IPS-NIHi11 (cell line): Measurements from ENCODE around the gene PRCP.

Experiments
- DNase-seq: peaks from one replicate; pipeline ENCODE4 v3.0.0; 2012; ENCODE audit warnings: mixed read lengths, low spot score

The PRCP gene

GRCh38 chr11:82907371-82907770 is 7.1 kb upstream of the PRCP start:
- no peak for DNase-seq

GRCh38 chr11:82906931-82907330 is 6.7 kb upstream of the PRCP start:
- no peak for DNase-seq

- DNase-seq: no peak
Measured at GRCh38 chr11:82906236-82906635, 6.0 kb upstream of the PRCP start.

- no peak for DNase-seq
Measured at GRCh38 chr11:82903843-82904586, 3.8 kb upstream of the PRCP start.

GRCh38 chr11:82902880-82903279 is 2.6 kb upstream of the PRCP start:
- no peak for DNase-seq

GRCh38 chr11:82901922-82902485 is 1.8 kb upstream of the PRCP start:
- DNase-seq: no peak

GRCh38 chr11:82901165-82901921 is 1.1 kb upstream of the PRCP start, which contains the start of gene DDIAS:
Gene DDIAS (plus strand): TSS chr11:82901736. CDS start chr11:82914739, 13,003 bp downstream.
- peak; percentile 89 for DNase-seq

GRCh38 chr11:82899957-82900276 is 313 bp downstream of the PRCP start:
- DNase-seq: no peak

- no peak for DNase-seq
Measured at GRCh38 chr11:82899186-82899820, 927 bp downstream of the PRCP start.

GRCh38 chr11:82898241-82898640 is 2.0 kb downstream of the PRCP start:
- no peak for DNase-seq

- DNase-seq: no peak
Measured at GRCh38 chr11:82896183-82896582, 4.0 kb downstream of the PRCP start.

GRCh38 chr11:82895437-82896091 is 4.7 kb downstream of the PRCP start:
- DNase-seq: no peak

GRCh38 chr11:82892611-82893169 is 7.5 kb downstream of the PRCP start:
- DNase-seq: no peak

GRCh38 chr11:82890936-82891335 is 9.3 kb downstream of the PRCP start:
- DNase-seq: no peak

- DNase-seq: no peak
Measured at GRCh38 chr11:82890002-82890341, 10.3 kb downstream of the PRCP start.

GRCh38 chr11:82889133-82890001 is 10.9 kb downstream of the PRCP start:
- no peak for DNase-seq

GRCh38 chr11:82883853-82884252 is 16.4 kb downstream of the PRCP start:
- DNase-seq: no peak

GRCh38 chr11:82874646-82875523 is 25.3 kb downstream of the PRCP start:
- no peak for DNase-seq

GRCh38 chr11:82873919-82874333 is 26.3 kb downstream of the PRCP start:
- DNase-seq: no peak
